Putamen (tissue), 1 donor: ENCODE results near the gene PROP1.
"Not testable (repeated sequence)": the region's sequence is repeated elsewhere in the genome, so short reads cannot be mapped to it uniquely, and the experiment has no call there.

Experiments used
- DNase-seq: peaks from one replicate; pipeline ENCODE4 v3.0.0-alpha.2; 2016; ENCODE audit warnings: low spot score

The PROP1 gene

GRCh38 chr5:177982072-177982727 is 13.8 kb downstream of the PROP1 start:
- no peak for DNase-seq

- no peak for DNase-seq
Observed at GRCh38 chr5:177981296-177982071, 14.6 kb downstream of the PROP1 start.

DNA sequence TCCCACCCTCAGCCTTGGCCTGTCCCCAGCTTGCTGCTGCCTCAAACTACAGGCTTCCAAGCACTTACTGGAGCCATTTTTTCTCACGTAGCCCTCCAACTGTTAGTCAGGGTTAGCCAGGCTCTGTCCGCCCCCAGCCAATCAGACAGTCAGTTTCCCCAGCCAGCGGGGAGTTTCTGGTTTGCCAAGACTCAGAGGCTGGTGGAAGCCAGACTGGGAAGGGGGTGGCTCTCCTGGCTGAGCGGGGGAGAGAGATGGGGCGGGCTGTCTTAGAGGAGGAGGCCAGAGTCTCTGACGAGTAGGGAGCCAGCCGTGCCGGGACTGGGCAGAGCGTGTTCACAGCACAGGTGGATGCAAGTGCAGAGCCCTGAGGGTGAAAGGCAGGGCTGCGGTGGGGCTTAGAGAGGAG is 15.3 kb downstream of the PROP1 start:
- no peak for DNase-seq

- DNase-seq = not testable (repeated sequence)
Observed at GRCh38 chr5:177977600-177977999, 18.4 kb downstream of the PROP1 start.

DNA sequence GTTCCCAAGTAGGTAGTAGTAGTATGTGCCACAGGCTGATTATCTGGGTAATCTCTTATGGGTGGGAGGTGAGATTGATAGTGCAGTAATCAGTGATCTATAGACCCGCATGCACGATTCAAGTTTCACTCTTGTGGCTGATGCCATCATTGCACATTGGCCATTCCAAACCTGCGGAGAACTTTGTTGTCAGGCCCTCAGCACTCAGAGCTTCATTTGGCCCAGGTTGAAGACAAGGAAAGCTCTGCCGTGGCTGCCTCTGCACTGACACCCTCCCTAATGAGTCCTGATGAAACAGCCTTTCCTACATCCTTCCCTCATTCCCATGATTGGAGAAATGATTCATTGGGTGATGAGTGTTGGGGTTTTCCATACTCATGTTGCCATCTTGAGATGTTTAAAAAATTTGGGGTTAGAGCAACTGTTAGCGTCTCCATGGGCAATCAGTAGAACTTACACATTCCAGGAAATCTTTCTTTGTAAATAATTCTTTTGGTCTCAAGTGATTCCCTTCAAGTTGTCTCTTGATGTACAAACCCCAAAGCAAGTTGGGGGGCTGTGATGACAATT is 22.9 kb downstream of the PROP1 start:
- DNase-seq = no peak

DNA sequence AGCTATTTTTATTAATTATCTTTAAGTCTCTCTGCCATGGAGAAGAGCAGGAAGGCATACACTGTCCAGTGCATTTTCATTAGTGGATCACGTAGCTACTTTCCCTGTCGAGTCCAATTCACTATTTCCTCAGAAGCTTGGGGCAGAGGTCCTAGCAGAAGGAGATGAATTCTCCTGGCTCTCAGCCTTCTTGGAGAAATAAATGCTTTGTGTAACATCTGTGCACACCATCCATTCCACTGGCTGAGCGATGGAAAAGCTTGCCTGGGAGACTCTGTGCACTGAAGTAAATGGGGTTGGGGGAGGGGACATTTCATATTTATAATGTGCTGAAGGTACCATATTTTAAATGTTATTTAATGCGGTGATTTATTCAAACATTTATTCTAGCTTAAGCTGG is 23.4 kb downstream of the PROP1 start:
- no peak for DNase-seq

- not testable (repeated sequence) for DNase-seq
Observed at GRCh38 chr5:177972014-177972413, 24.0 kb downstream of the PROP1 start.

DNA sequence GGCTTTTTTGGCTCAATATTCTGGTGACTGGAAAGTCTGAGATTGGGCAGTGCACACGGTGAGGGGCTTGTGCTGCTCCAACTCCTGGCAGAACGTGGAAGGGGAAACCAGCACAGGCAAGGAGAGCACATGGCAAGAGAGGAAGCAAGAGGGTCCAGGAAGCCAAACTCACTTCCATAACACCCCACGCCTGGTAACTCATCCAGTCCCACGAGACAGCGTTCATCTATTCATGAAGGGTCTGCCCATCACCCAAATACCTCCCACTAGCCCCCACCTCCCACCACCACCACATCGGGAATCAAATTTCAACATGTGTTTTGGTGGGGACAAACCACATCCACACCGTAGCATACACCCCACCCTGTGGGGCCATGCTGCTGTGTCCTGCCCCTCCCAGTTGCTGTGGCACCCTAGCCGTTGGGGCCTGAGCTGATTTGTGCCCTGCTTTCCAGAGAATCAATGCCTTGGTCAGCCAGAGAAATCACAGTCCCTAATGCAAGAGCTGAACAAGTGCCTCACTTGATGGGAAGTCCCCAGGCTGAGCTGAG is 27.3 kb downstream of the PROP1 start:
- DNase-seq = no peak

DNA sequence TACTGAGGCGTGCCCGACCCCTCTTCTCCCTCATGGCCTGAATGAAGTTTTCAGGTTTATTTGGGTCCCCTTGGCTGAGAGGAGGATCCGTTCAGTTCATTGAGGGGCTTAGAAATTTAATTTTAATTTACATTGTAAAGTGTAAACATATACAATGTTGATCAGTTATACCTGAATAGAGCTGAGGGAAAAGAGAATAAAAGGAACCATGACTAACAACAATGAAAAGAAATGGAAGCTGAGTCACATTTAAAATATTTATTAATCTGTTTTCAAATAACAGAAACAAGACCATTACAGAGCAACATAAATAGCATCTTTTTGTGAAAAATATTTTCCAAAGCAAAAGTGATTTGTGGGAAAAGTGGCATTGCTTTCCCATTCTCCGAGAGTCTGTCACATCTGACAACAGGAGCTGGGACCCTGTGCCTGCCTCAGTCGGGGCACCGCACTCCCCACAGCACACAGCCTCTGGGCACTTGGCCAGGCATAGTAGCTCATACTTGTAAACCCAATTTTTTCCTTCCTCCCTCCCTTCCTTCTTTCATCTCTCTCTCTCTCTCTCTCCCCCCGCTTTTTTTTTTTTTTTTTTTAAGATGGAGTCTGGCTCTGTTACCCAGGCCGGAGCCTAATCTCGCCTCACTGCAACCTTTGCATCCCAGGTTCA is 28.7 kb downstream of the PROP1 start:
- DNase-seq = no peak

DNA sequence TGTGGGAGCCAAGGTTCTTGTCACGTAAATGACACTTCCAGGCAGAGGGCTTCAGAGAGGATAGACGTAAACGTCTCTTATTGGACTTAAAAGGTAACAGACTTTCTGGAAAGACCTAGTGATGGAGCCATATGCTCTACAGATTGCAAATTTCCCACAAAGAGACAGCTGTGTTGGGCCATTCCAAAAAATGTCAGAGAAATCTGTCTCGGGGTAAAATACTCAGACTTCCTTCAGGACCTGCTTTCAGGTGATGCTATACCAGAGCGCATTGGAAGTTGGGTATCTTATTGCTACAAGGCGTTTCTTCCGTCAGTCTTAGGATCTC is 29.2 kb downstream of the PROP1 start:
- DNase-seq = no peak

DNA sequence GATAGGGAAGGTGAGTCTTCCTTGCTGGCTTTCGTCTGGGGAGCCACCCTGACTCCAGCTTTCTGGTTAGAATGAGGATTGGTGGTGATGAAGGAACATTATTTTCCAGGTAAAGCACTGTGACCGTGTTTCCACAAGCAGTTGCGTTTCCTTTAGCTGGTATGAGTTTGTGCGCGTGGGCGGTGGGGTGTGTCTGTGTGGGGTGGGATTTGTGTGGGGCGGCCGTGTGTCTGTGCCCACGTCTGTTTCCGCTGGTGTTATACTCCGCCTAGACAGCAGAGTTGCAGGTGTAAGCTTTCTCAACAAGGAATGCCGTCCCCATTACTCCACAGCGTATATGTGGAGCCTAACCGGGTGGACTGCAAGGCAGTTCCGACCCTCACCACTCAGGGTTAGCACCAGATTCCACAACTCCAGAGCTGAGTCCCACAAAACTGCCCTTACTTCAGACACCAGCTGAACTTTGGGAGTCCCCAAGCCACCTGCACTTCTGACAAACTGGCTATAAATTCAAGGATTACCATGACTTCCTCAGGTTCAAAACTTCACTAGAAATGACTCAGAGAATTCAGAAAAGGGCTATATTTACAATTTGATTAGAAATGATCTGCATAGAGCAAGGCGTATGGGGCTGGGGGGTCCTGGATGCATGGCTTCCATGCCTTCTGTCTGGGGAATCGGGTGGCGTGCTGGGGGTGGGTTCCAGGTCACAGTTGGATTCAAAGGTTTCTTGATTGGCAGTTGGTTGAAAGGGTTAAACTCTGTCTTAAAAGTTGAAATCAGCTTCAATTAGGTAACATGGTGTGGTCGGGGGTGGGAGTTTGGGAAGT is 29.8 kb downstream of the PROP1 start:
- DNase-seq = no peak

DNA sequence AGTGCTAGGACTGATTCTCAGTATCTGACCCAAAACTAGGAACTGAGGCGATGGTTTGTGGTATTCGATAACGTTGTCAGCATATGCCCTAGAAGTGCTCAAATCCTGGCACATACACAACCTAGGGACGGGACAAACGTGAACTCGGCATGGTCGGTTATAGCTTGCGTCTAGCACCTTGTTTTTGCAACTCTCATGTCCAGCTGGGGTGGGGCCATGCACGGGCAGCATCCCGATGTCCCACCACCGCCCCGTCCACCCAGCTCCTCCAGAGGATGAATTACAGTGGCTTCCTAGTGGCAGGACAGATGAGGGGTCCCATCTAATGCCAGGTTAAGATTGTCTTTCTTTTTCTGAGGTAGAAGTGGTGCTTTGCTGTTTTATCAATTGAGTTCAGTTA is 31.6 kb downstream of the PROP1 start:
- no peak for DNase-seq

DNA sequence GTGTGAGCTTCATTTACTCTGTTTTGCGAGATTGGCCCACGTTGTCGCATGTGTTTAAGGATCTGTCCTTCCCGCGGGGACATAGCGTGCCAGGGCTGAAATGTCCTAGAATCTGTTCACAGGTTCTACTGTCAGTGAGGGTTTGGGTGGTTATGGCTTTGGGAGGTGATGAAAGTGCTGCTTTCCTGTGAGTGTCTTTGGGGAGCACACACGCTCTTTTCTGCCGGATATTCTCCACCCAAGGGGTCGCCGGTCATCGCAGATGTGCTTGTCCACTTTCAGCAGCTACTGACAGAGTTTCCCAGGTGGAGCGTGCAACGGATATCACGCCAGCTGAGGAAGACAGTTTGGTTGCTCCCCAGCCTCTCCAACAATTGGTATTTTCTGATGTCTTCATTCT is 32.1 kb downstream of the PROP1 start:
- DNase-seq = no peak

DNA sequence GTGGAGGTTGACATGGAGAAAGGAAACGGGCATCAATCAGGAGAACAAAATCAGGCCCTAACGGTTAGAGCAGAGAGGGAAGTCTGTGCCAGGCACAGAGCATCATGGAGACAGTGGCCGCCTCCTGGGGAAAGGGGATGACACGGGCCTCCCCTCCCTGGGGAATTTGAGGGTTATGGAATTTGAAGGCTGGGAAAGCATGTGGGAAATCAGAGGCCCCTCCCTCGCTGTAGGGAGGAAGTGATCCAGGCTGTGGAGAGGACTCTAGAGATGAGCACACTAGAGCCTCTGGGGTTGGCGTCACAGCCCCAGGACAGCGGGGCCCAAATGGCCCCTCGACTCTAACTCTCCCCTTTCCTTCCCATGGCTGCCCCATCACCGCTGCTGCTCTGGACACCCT is 36.7 kb downstream of the PROP1 start:
- DNase-seq = no peak

DNA sequence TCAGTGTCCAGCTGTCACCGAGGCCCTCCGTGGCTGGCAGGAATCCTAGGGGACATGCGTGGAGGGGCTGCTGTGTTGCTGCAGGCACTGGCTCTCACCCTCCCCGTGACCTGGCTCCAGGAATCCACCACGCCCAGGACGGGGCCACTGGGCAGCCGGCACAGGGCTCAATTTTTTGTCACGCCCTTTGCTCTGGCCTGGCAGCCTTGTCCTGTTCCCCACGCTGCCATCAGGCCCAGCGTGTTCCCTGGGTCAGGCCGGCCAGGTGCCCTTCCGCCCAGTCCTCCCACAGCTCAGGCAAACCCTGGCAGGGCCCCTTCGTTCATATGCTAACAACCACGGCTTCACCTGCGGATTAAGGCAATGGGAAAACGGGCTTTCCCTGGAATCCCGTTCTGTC is 37.3 kb downstream of the PROP1 start:
- DNase-seq = no peak

GRCh38 chr5:177957241-177957640 is 38.8 kb downstream of the PROP1 start:
- no peak for DNase-seq

GRCh38 chr5:177953101-177953500 is 42.9 kb downstream of the PROP1 start:
- not testable (repeated sequence) for DNase-seq

DNA sequence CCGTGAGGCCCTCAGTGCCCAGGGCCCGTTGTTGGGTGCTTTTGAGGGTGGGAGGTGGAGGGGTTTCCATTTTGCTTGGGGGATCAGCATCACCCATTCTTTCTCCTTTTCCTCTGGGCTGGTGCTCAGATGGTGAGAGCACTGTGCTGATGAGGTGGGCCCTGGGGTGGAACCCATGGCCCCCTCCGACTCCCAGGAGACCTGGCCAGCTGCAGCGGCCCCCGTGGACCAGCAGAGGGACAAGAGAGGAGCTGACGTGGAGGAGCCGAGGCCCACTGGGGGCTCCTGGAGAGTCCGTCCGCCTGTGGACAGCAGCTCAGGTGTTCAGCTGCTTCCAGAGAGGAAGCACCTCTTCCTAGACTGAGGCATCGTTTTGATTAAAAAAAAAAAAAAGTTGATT is 46.4 kb downstream of the PROP1 start:
- DNase-seq = not testable (repeated sequence)

DNA sequence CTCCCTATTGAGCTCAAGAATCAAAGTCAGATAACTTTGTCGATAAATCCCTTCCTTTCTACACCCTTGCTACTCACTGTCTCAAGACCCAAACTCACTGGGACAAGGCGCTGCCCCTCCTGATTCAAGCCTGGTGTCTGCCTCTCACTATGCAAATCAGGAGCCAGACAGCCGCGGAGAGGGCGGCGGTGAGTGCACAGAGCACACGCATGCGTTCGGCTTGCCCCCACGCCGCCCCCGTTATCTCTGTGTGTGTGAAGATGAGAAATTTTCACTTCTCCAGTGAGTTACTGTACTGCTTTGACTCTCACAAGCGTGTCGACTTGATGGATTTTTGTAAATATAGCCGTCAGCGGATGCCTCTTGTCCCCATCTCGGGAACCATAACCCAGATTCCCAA is 47.0 kb downstream of the PROP1 start:
- not testable (repeated sequence) for DNase-seq

DNA sequence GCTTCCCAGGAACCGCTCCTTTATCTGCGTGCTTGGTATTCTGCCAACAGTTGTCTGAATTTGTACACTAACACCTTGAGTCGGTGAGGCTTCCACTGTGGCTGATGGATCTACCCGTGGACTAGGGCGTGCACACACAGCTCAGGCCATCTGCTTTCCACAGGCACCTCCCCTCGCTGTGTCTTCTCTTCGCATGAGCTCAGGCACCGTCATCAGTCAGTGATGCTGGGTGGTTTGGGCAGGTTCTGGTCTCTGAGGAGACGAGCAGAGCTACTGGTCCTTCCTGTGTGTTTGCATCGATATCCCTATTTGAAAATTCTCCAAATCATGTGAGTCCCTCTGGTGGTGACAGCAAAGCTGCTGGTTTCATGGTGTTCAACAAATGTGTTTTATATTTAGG is 48.1 kb downstream of the PROP1 start:
- DNase-seq = not testable (repeated sequence)

GRCh38 chr5:177945601-177946283 is 50.3 kb downstream of the PROP1 start:
- DNase-seq = not testable (repeated sequence)
